IMR-90 (cell line): ENCODE measurements around the gene SMYD2. TPM values are rescaled to one million over a fixed set of nuclear protein-coding genes. Genes with fewer than 3 reads are reported as not detected.

Experiments used
- ATAC-seq: fragments of 200-7000 bp; cut with Tn5 transposase; 2 replicates; pipeline ENCODE4 v1.9.1; 2020; ENCODE audit warnings: low read depth, mild to moderate bottlenecking, moderate library complexity
- BruUV-seq: library from RNA; stranded (reverse); fragments of 400-500 nt; replicated peaks from 2 replicates; lab custom pipeline; 2021; lab: Mats Ljungman, UMichigan
- CTCF ChIA-PET: fragments of 300-600 bp; formaldehyde crosslinking; extraction: SDS; loops from one replicate; lab custom pipeline; 2021; ENCODE audit warnings: antibody characterized with exemption; lab: Yijun Ruan, JAX
- POLR2A ChIA-PET: fragments of 300-600 bp; sonication (Branson Sonifier 250); formaldehyde crosslinking; loops from one replicate; lab custom pipeline; 2022; ENCODE audit warnings: antibody characterized with exemption; ENCODE audit not compliant: unreplicated experiment; lab: Charles Lee
- DNase-seq: peaks from one replicate; pipeline ENCODE4 v3.0.0; 2013
- H2AFZ ChIP-seq: replicated peaks from 2 replicates; pipeline ENCODE3; 2013; ENCODE audit warnings: low read length, mild to moderate bottlenecking; ENCODE audit not compliant: poor library complexity
- H2AK5ac ChIP-seq: 2 replicates; pipeline ENCODE4 v1.6.1; 2013; ENCODE audit warnings: low read depth, low read length, inconsistent platforms
- H2AK9ac ChIP-seq: replicated peaks from 2 replicates; pipeline ENCODE3; 2013; ENCODE audit warnings: mild to moderate bottlenecking, low read depth, low read length, moderate library complexity; ENCODE audit not compliant: poor library complexity
- H2BK120ac ChIP-seq: 2 replicates; pipeline ENCODE4 v1.6.1; 2013; ENCODE audit warnings: low read depth, low read length, inconsistent platforms
- H2BK15ac ChIP-seq: 3 replicates; pipeline ENCODE4 v1.6.1; 2013; ENCODE audit warnings: low read depth, low read length, inconsistent platforms
- H2BK20ac ChIP-seq: 2 replicates; pipeline ENCODE4 v1.6.1; 2013; ENCODE audit warnings: low read depth, mild to moderate bottlenecking, inconsistent platforms, low read length, moderate library complexity
- H2BK5ac ChIP-seq: 2 replicates; pipeline ENCODE4 v1.6.1; 2013; ENCODE audit warnings: mild to moderate bottlenecking, low read depth, low read length, inconsistent platforms; ENCODE audit not compliant: poor library complexity, severe bottlenecking
- H3K14ac ChIP-seq: replicated peaks from 2 replicates; pipeline ENCODE4 v1.6.1; 2013; ENCODE audit warnings: low read depth, low read length, inconsistent platforms
- H3K18ac ChIP-seq: 2 replicates; pipeline ENCODE4 v1.6.1; 2013; ENCODE audit warnings: low read depth, low read length, control low read depth
- H3K23ac ChIP-seq: 2 replicates; pipeline ENCODE4 v1.6.1; 2013; ENCODE audit warnings: low read depth, low read length, inconsistent platforms
- H3K27ac ChIP-seq: 2 replicates; pipeline ENCODE4 v1.5.1; 2013; ENCODE audit warnings: mild to moderate bottlenecking, control low read depth, low read length; ENCODE audit not compliant: insufficient read depth
- H3K27me3 ChIP-seq: 2 replicates; pipeline ENCODE4 v1.6.1; 2013; ENCODE audit warnings: low read length; ENCODE audit not compliant: control insufficient read depth, insufficient read depth
- H3K36me3 ChIP-seq: 2 replicates; pipeline ENCODE4 v1.6.1; 2013; ENCODE audit warnings: low read length, mixed read lengths; ENCODE audit not compliant: control insufficient read depth, insufficient read depth
- H3K4ac ChIP-seq: 2 replicates; pipeline ENCODE4 v1.6.1; 2013; ENCODE audit warnings: low read depth, low read length, inconsistent platforms
- H3K4me1 ChIP-seq: 2 replicates; pipeline ENCODE4 v1.6.1; 2013; ENCODE audit warnings: low read length, mixed read lengths; ENCODE audit not compliant: control insufficient read depth, insufficient read depth
- H3K4me2 ChIP-seq: 2 replicates; pipeline ENCODE4 v1.6.1; 2013; ENCODE audit warnings: low read depth, mild to moderate bottlenecking, control low read depth, low read length, moderate library complexity
- H3K4me3 ChIP-seq: 2 replicates; pipeline ENCODE4 v1.5.1; 2013; ENCODE audit warnings: low read depth, mild to moderate bottlenecking, control low read depth, low read length, moderate library complexity; ENCODE audit not compliant: insufficient read depth
- H3K56ac ChIP-seq: 2 replicates; pipeline ENCODE4 v1.6.1; 2013; ENCODE audit warnings: low read length, inconsistent platforms; ENCODE audit not compliant: insufficient read depth; ENCODE audit errors: extremely low read depth
- H3K79me1 ChIP-seq, 2 experiments: 2 replicates each; pipeline ENCODE4 v1.6.1; 2013; ENCODE audit warnings: low read length in 2 of 2, inconsistent platforms in 1 of 2, low read depth in 1 of 2
- H3K9ac ChIP-seq: 2 replicates; pipeline ENCODE4 v1.6.1; 2013; ENCODE audit warnings: low read depth, low read length, control low read depth
- H3K9me1 ChIP-seq: 2 replicates; pipeline ENCODE4 v1.6.1; 2013; ENCODE audit warnings: low read length, inconsistent platforms; ENCODE audit not compliant: insufficient read depth
- H3K9me3 ChIP-seq: 2 replicates; pipeline ENCODE4 v1.6.1; 2013; ENCODE audit warnings: low read length; ENCODE audit not compliant: control insufficient read depth, insufficient read depth
- H4K20me1 ChIP-seq: 2 replicates; pipeline ENCODE4 v1.6.1; 2013; ENCODE audit warnings: low read length, inconsistent platforms; ENCODE audit not compliant: insufficient read depth
- H4K5ac ChIP-seq: 2 replicates; pipeline ENCODE4 v1.6.1; 2013; ENCODE audit warnings: mild to moderate bottlenecking, low read depth, low read length, control low read depth
- H4K8ac ChIP-seq, 2 experiments: 2 replicates each; pipeline ENCODE4 v1.6.1; 2013; ENCODE audit warnings: low read depth in 2 of 2, low read length in 2 of 2, control low read depth in 1 of 2, inconsistent platforms in 1 of 2
- H4K91ac ChIP-seq: 2 replicates; pipeline ENCODE4 v1.6.1; 2013; ENCODE audit warnings: low read depth, low read length, inconsistent platforms; ENCODE audit not compliant: insufficient read depth
- BHLHE40 ChIP-seq: fragments of 150-350 bp; IDR thresholded peaks from 2 replicates; pipeline ENCODE4 v1.6.1; 2016; ENCODE audit warnings: mild to moderate bottlenecking, low read depth, low read length
- CEBPB ChIP-seq: IDR thresholded peaks from 2 replicates; pipeline ENCODE4 v1.6.1; 2012; ENCODE audit warnings: low read depth, low read length, improper control_type of control experiment
- CHD1 ChIP-seq: IDR thresholded peaks from 2 replicates; pipeline ENCODE4 v1.6.1; 2012; ENCODE audit warnings: low read depth, low read length, improper control_type of control experiment
- CTCF ChIP-seq: conservative IDR thresholded peaks from 2 replicates; pipeline ENCODE4 v1.5.1; 2012; ENCODE audit warnings: mild to moderate bottlenecking, low read depth, low read length, improper control_type of control experiment
- FOS ChIP-seq: fragments of 150-350 bp; IDR thresholded peaks from 2 replicates; pipeline ENCODE4 v1.6.1; 2016; ENCODE audit warnings: low read depth, low read length
- MAFK ChIP-seq: IDR thresholded peaks from 2 replicates; pipeline ENCODE4 v1.6.1; 2012; ENCODE audit warnings: low read depth, low read length, improper control_type of control experiment
- MXI1 ChIP-seq: IDR thresholded peaks from 2 replicates; pipeline ENCODE4 v1.6.1; 2012; ENCODE audit warnings: low read depth, mild to moderate bottlenecking, low read length, moderate library complexity, borderline replicate concordance
- NFE2L2 ChIP-seq: fragments of 150-350 bp; IDR thresholded peaks from 2 replicates; pipeline ENCODE4 v1.6.1; 2016; ENCODE audit warnings: low read depth, mild to moderate bottlenecking, low read length
- POLR2A ChIP-seq: IDR thresholded peaks from 2 replicates; pipeline ENCODE4 v1.6.1; 2012; ENCODE audit warnings: mild to moderate bottlenecking, low read depth, low read length
- RAD21 ChIP-seq: IDR thresholded peaks from 2 replicates; pipeline ENCODE4 v1.6.1; 2012; ENCODE audit warnings: low read length, improper control_type of control experiment
- RCOR1 ChIP-seq: IDR thresholded peaks from 2 replicates; pipeline ENCODE4 v1.6.1; 2012; ENCODE audit warnings: mild to moderate bottlenecking, low read length, improper control_type of control experiment; ENCODE audit not compliant: insufficient replicate concordance
- RFX5 ChIP-seq: IDR thresholded peaks from 2 replicates; pipeline ENCODE4 v1.8.0; 2012; ENCODE audit warnings: low read depth, mild to moderate bottlenecking, low read length, moderate library complexity
- SMC3 ChIP-seq: fragments of 150-350 bp; IDR thresholded peaks from 2 replicates; pipeline ENCODE4 v1.6.1; 2016; ENCODE audit warnings: low read depth, mild to moderate bottlenecking, antibody characterized with exemption, low read length, moderate library complexity
- WGBS, 2 experiments: methylation state at CpG; one replicate each; pipeline versions ENCODE4 v1.1.5 to v1.1.7; 2013; ENCODE audit warnings: missing lambda C conversion rate in 2 of 2; ENCODE audit not compliant: insufficient read length in 1 of 2; ENCODE audit errors: extremely low coverage in 2 of 2; 5-methylcytosine and 5-hydroxymethylcytosine counted together
- dilution Hi-C: fragments of 300-500 bp; cut with HindIII; formaldehyde crosslinking; loops from one replicate; pipeline ENCODE4 v1.14.3; 2018; ENCODE audit warnings: low sequenced_read_pairs; ENCODE audit not compliant: unreplicated experiment
- in situ Hi-C: fragments of 300-500 bp; cut with MboI; formaldehyde crosslinking; loops from 3 replicates; pipeline ENCODE4 v1.14.3; 2019; ENCODE audit warnings: low sequenced_read_pairs, inconsistent platforms, mixed read lengths
- intact Hi-C: fragments of 100-400 bp; cut with micrococcal nuclease; formaldehyde crosslinking; loops from 2 replicates; pipeline ENCODE4 v1.10.0; 2022
- polyA plus RNA-seq, 3 experiments: library from polyadenylated mRNA; depleted of rRNA; stranded (reverse); fragments of >200 nt; gene quantifications; 2 replicates each; pipeline ENCODE4 v1.2.3, GENCODE V29; 2012; ENCODE audit warnings: low replicate concordance in 1 of 3
- total RNA-seq: library from RNA; depleted of rRNA; stranded (reverse); fragments of >200 nt; gene quantifications from 2 replicates; pipeline ENCODE4 v1.2.3, GENCODE V29; 2012
- TF ChIP-seq, protein P1 (sequence below): fragments of 150-350 bp; IDR thresholded peaks from 2 replicates; pipeline ENCODE4 v1.6.1; 2017; ENCODE audit warnings: mild to moderate bottlenecking, antibody characterized with exemption, low read length, low read depth

Gene SMYD2
- total and polyA plus RNA-seq, 2 of the 4 experiments (the other 2 are of a cell fraction), result 32.7 to 61.7 TPM

DNA sequence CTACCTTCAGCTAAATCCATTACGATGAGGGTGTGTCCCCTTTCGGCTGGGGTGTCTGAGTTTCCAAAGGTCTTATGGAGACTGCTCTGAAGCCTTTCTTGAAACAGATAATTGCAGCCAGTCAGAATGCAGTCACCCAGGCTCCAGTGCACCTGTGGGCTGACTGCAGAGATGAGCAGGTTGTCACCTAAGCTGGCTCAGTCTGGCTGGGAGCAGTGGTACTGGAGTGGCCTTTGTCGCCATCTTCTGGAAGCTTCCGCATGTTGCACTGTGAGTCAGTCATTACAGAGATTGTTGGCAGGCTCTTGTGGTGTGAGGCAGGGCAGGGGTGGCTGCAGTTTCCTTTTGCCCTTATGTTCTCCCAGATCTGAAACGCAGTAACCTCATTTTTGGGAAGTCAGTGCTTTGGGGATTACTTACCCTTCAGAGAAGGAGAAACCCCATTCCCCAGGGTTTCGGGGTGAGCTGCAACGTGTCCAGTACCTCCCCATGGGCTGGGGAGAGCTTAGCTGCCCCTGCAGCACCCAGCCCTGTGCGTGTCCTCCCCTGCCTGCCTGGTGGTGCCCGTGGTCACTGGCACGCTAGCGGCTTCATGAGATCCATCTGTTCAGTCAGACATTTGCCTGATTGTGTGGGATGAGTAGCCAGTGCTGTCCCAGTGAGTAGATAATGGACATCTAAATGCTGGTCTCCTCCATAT, 48.0 kb downstream of the SMYD2 start (continued):
- no peak for TF ChIP-seq CEBPB
- TF ChIP-seq RFX5, result 0 out of 2 replicates have a peak, but pooled peaks have one; percentile 7

DNA sequence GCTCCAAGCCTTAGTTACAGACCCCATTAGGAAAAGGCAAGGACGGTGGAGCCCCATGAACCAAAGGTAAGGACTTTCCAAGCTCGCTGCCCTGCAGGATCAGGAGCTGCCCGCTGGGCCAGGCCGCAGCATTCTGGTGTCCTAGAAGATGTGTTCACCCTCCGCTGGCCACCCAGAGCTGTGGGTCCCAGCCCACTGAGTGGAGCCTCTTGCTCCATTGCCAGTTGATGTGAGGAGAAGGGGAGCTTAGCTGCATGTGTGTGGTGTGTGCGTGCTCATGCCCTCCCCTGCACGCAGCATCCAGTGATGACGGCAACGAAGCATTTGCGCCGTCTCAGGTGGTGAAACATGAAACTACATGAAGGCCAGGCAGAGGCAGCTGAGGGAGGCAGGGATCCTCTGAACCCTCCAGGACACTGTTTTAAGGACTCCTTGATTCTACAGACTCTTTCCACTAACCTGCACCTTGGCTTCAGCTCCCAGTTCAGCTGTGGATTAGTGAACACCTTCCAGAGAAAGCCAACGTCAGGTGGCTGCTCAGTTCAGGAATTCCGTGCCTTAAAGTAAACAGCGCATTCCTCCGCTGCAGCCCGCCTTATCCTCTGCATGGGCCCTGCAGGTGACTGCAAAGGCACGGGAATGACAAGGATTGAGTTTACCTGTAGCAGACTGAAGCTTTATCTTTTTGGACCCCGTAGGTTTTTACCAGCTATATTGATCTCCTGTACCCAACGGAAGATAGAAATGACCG, 48.7 kb downstream of the SMYD2 start:
- H3K9ac ChIP-seq, result no peak overlapping the region
- H3K14ac ChIP-seq, result no peak overlapping the region
- H4K5ac ChIP-seq, result no peak overlapping the region
- ChIA-PET CTCF (interaction anchor here (0.5 to 7.9 kb wide), 13 partner anchors 12 to 263 kb away, joined by 3 to 79 read pairs (median 5); no protein-coding TSS in a partner anchor), POLR2A (no interaction called here)
- H2AK9ac ChIP-seq, result no peak overlapping the region
- H3K4me1 ChIP-seq, result peaks cover 5% of the 10 kb centered on the region
- H2AK5ac ChIP-seq, result no peak overlapping the region
- no peak overlapping the region for H2BK5ac ChIP-seq
- no peak overlapping the region for H3K56ac ChIP-seq
- no peak for ATAC-seq
- intact Hi-C loops, result loop anchor here (1.0 to 10.0 kb wide), 7 partner anchors 68 to 1207 kb away; partner anchors contain the start of gene PTPN14
- WGBS, 2 experiments, result 95% methylated on average over 7 of the region's 20 CpGs; no CpG with 5 or more reads in 1 of the 2 experiments
- no peak overlapping the region for H2BK15ac ChIP-seq
- no peak overlapping the region for H3K4me2 ChIP-seq
- H4K20me1 ChIP-seq, result no peaks in the 10 kb centered on the region; the same call in 1 of the 2 replicates
- H3K79me1 ChIP-seq, result peaks cover 0 to 15% of the 10 kb centered on the region in 2 experiments; a peak in 2 of 4 replicates
- no peaks in the 10 kb centered on the region; the same call in 1 of the 2 replicates for H3K9me1 ChIP-seq
- H3K27ac ChIP-seq, result no peak overlapping the region
- no peak overlapping the region for H2BK20ac ChIP-seq
- H2BK120ac ChIP-seq, result no peak overlapping the region
- no peaks in the 10 kb centered on the region for H3K9me3 ChIP-seq
- no peak overlapping the region for H3K23ac ChIP-seq
- H3K4me3 ChIP-seq, result no peak overlapping the region
- no peaks in the 10 kb centered on the region for H3K27me3 ChIP-seq
- no peak for DNase-seq
- H3K18ac ChIP-seq, result no peak overlapping the region
- peaks cover 3% of the 10 kb centered on the region; the same call in 1 of the 2 replicates for H3K36me3 ChIP-seq
- no peak overlapping the region for H4K91ac ChIP-seq
- H3K4ac ChIP-seq, result no peak overlapping the region
- in situ Hi-C loops, result loop anchor here (5.0 kb wide), 3 partner anchors 117 to 1198 kb away; no protein-coding TSS in a partner anchor
- no TSS peak for BruUV-seq
- dilution Hi-C loops, result no loop called here
- no peak overlapping the region for H2AFZ ChIP-seq
- no peak overlapping the region for H4K8ac ChIP-seq
- TF ChIP-seq MXI1 (no peak), CTCF (no peak), NFE2L2 (no peak), MAFK (no peak), POLR2A (no peak), CHD1 (no peak), RAD21 (no peak), FOS (no peak), SMC3 (no peak), BHLHE40 (no peak), RCOR1 (no peak)
- TF ChIP-seq, protein P1, sequence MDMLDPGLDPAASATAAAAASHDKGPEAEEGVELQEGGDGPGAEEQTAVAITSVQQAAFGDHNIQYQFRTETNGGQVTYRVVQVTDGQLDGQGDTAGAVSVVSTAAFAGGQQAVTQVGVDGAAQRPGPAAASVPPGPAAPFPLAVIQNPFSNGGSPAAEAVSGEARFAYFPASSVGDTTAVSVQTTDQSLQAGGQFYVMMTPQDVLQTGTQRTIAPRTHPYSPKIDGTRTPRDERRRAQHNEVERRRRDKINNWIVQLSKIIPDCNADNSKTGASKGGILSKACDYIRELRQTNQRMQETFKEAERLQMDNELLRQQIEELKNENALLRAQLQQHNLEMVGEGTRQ, result no peak
